H1 (cell line): ENCODE measurements around the gene SAA2. TPM values are rescaled to one million over a fixed set of nuclear protein-coding genes. Genes with fewer than 3 reads are reported as not detected.

Experiments
- CTCF ChIA-PET: fragments of 300-600 bp; sonication (Branson Sonifier 250); formaldehyde crosslinking; loops from one replicate; lab custom pipeline; 2021; ENCODE audit not compliant: partially characterized antibody; lab: Charles Lee
- POLR2A ChIA-PET: fragments of 300-600 bp; sonication (Branson Sonifier 250); formaldehyde crosslinking; loops from one replicate; lab custom pipeline; 2021; ENCODE audit warnings: inconsistent platforms; ENCODE audit not compliant: partially characterized antibody; lab: Charles Lee
- DNase-seq, 2 experiments: peaks; one replicate each; pipeline versions ENCODE4 v3.0.0 to v3.0.0-alpha.2; 2010 to 2022; ENCODE audit warnings: low spot score in 2 of 2, low read depth in 1 of 2, mixed read lengths in 1 of 2
- FAIRE-seq: peaks from 2 replicates; lab custom pipeline; 2011; peaks lifted over from hg19 to GRCh38; lab: Jason Lieb, UNC
- H2AFZ ChIP-seq: 2 replicates; pipeline ENCODE4 v1.8.1; 2012; ENCODE audit warnings: low read length, inconsistent platforms
- H2AK5ac ChIP-seq: 2 replicates; pipeline ENCODE4 v1.6.1; 2013; ENCODE audit warnings: low read depth, low read length
- H2BK120ac ChIP-seq: replicated peaks from 2 replicates; pipeline ENCODE3; 2013; ENCODE audit warnings: low read depth, low read length, inconsistent platforms
- H2BK12ac ChIP-seq: 2 replicates; pipeline ENCODE4 v1.6.1; 2013; ENCODE audit warnings: low read depth, low read length
- H2BK15ac ChIP-seq: 2 replicates; pipeline ENCODE4 v1.6.1; 2013; ENCODE audit warnings: low read length
- H2BK20ac ChIP-seq: 2 replicates; pipeline ENCODE4 v1.6.1; 2013; ENCODE audit warnings: low read length
- H2BK5ac ChIP-seq: 2 replicates; pipeline ENCODE4 v1.6.1; 2013; ENCODE audit warnings: low read depth, low read length
- H3K14ac ChIP-seq: 2 replicates; pipeline ENCODE4 v1.6.1; 2013; ENCODE audit warnings: inconsistent platforms; ENCODE audit not compliant: insufficient read length
- H3K18ac ChIP-seq: 2 replicates; pipeline ENCODE4 v1.6.1; 2013; ENCODE audit warnings: low read length; ENCODE audit errors: extremely low read depth
- H3K23ac ChIP-seq: 2 replicates; pipeline ENCODE4 v1.6.1; 2013; ENCODE audit warnings: inconsistent platforms; ENCODE audit not compliant: insufficient read length
- H3K23me2 ChIP-seq: 2 replicates; pipeline ENCODE4 v1.6.1; 2013; ENCODE audit warnings: low read depth, low read length
- H3K27ac ChIP-seq: 2 replicates; pipeline ENCODE4 v1.6.1; 2011; ENCODE audit warnings: low read depth, low read length, inconsistent platforms
- H3K27me3 ChIP-seq, 4 experiments: replicated peaks in 1 of 4; 1 replicate in 1 of 4; 2 replicates in 3 of 4; pipeline versions ENCODE4 v1.6.1 to v1.8.1; 2011 to 2013; ENCODE audit warnings: low read length in 3 of 4, mild to moderate bottlenecking in 3 of 4, inconsistent platforms in 2 of 4, mixed read lengths in 2 of 4, moderate library complexity in 1 of 4; ENCODE audit not compliant: control insufficient read depth in 3 of 4, insufficient read depth in 3 of 4; ENCODE audit errors: extremely low read depth in 1 of 4
- H3K36me3 ChIP-seq, 4 experiments: 2 replicates each; pipeline versions ENCODE4 v1.6.1 to v1.8.1; 2011 to 2013; ENCODE audit warnings: mild to moderate bottlenecking in 4 of 4, low read length in 3 of 4, moderate library complexity in 2 of 4, control low read depth in 1 of 4, inconsistent platforms in 1 of 4; ENCODE audit not compliant: insufficient read depth in 4 of 4, control insufficient read depth in 2 of 4
- H3K4ac ChIP-seq: replicated peaks from 2 replicates; pipeline ENCODE3; 2013; ENCODE audit warnings: low read length, low read depth, mixed read lengths, inconsistent platforms; ENCODE audit not compliant: insufficient read length
- H3K4me1 ChIP-seq, 4 experiments: replicated peaks in 1 of 4; 1 replicate in 1 of 4; 2 replicates in 3 of 4; pipeline versions ENCODE4 v1.6.1 to v1.8.1; 2011 to 2013; ENCODE audit warnings: low read length in 3 of 4, inconsistent platforms in 2 of 4, mixed read lengths in 1 of 4; ENCODE audit not compliant: insufficient read depth in 4 of 4, control insufficient read depth in 3 of 4
- H3K4me2 ChIP-seq, 2 experiments: 2 replicates each; pipeline versions ENCODE4 v1.6.1 to v1.8.1; 2011 to 2013; ENCODE audit warnings: low read depth in 2 of 2, low read length in 2 of 2, control low read depth in 1 of 2, inconsistent platforms in 1 of 2, mild to moderate bottlenecking in 1 of 2; ENCODE audit not compliant: insufficient read depth in 1 of 2
- H3K4me3 ChIP-seq, 4 experiments: fragments of 200-600, 300-600 bp in 1 of 4; sonication (generic), shearing (Covaris generic), sonication (Bioruptor Twin) in 1 of 4; 2 replicates each; pipeline versions ENCODE4 v1.5.1 to v1.8.1; 2011 to 2016; ENCODE audit warnings: low read length in 4 of 4, low read depth in 3 of 4, control low read depth in 2 of 4, inconsistent platforms in 2 of 4, mild to moderate bottlenecking in 2 of 4, mixed read lengths in 1 of 4, moderate library complexity in 1 of 4; ENCODE audit not compliant: insufficient read depth in 2 of 4; ENCODE audit errors: extremely low read depth in 1 of 4
- H3K56ac ChIP-seq: replicated peaks from 2 replicates; pipeline ENCODE3; 2013; ENCODE audit warnings: low read depth, mild to moderate bottlenecking, mixed read lengths, low read length, inconsistent platforms; ENCODE audit not compliant: insufficient read length
- H3K79me1 ChIP-seq: 2 replicates; pipeline ENCODE4 v1.6.1; 2013; ENCODE audit warnings: low read depth, low read length, control low read depth
- H3K79me2 ChIP-seq, 2 experiments: 2 replicates each; pipeline versions ENCODE4 v1.6.1 to v1.8.1; 2012 to 2013; ENCODE audit warnings: low read length in 2 of 2, mild to moderate bottlenecking in 2 of 2, inconsistent platforms in 1 of 2; ENCODE audit not compliant: insufficient read depth in 2 of 2, control insufficient read depth in 1 of 2
- H3K9ac ChIP-seq, 4 experiments: replicated peaks in 1 of 4; 1 replicate in 1 of 4; 2 replicates in 3 of 4; pipeline versions ENCODE4 v1.6.1 to v1.8.1; 2011 to 2013; ENCODE audit warnings: low read depth in 3 of 4, low read length in 3 of 4, control low read depth in 2 of 4, mild to moderate bottlenecking in 2 of 4, moderate library complexity in 2 of 4, inconsistent platforms in 1 of 4; ENCODE audit errors: extremely low read depth in 1 of 4
- H3K9me3 ChIP-seq, 2 experiments: 2 replicates each; pipeline versions ENCODE4 v1.6.1 to v1.8.1; 2012 to 2013; ENCODE audit warnings: mild to moderate bottlenecking in 2 of 2, moderate library complexity in 2 of 2, control low read depth in 1 of 2, inconsistent platforms in 1 of 2, low read depth in 1 of 2, low read length in 1 of 2, mixed read lengths in 1 of 2; ENCODE audit not compliant: insufficient read depth in 2 of 2
- H4K20me1 ChIP-seq, 2 experiments: replicated peaks in 1 of 2; 2 replicates each; pipeline versions ENCODE3 to v1.8.1; 2011 to 2013; ENCODE audit warnings: inconsistent platforms in 2 of 2, low read length in 2 of 2, mild to moderate bottlenecking in 1 of 2; ENCODE audit not compliant: insufficient read depth in 2 of 2, control insufficient read depth in 1 of 2
- H4K5ac ChIP-seq: 2 replicates; pipeline ENCODE4 v1.6.1; 2013; ENCODE audit warnings: low read length, low read depth, mixed read lengths, inconsistent platforms; ENCODE audit not compliant: insufficient read length
- H4K8ac ChIP-seq: 2 replicates; pipeline ENCODE4 v1.8.0; 2013; ENCODE audit warnings: mild to moderate bottlenecking, moderate library complexity, low read length, inconsistent platforms; ENCODE audit not compliant: insufficient read depth; ENCODE audit errors: extremely low read depth
- H4K91ac ChIP-seq: replicated peaks from 2 replicates; pipeline ENCODE3; 2013; ENCODE audit warnings: low read length, mixed read lengths, inconsistent platforms; ENCODE audit not compliant: insufficient read length
- ASH2L ChIP-seq: fragments of 200-600, 300-600 bp; sonication (generic); IDR thresholded peaks from one replicate; pipeline ENCODE4 v1.7.1; 2017; ENCODE audit warnings: low read length
- BRCA1 ChIP-seq: IDR thresholded peaks from 2 replicates; pipeline ENCODE4 v1.6.1; 2012; ENCODE audit warnings: low read depth, low read length, improper control_type of control experiment
- CREB1 ChIP-seq: IDR thresholded peaks from 2 replicates; pipeline ENCODE4 v1.6.1; 2012; ENCODE audit warnings: inconsistent platforms
- GABPA ChIP-seq: IDR thresholded peaks from 2 replicates; pipeline ENCODE4 v1.6.1; 2011; ENCODE audit warnings: mild to moderate bottlenecking, low read length, moderate library complexity, borderline replicate concordance; ENCODE audit not compliant: insufficient read depth
- GTF2F1 ChIP-seq: IDR thresholded peaks from 2 replicates; pipeline ENCODE4 v1.6.1; 2012; ENCODE audit warnings: low read depth, low read length, improper control_type of control experiment, borderline replicate concordance
- KDM5A ChIP-seq: fragments of 200-600 bp; IDR thresholded peaks from 2 replicates; pipeline ENCODE4 v1.7.1; 2012; ENCODE audit warnings: mild to moderate bottlenecking, low read length, inconsistent platforms, mixed read lengths
- POLR2A ChIP-seq, 2 experiments: IDR thresholded peaks; 1 replicate in 1 of 2; 2 replicates in 1 of 2; pipeline ENCODE4 v1.6.1; 2011; ENCODE audit warnings: low read depth in 2 of 2, low read length in 2 of 2, mild to moderate bottlenecking in 2 of 2; ENCODE audit errors: control extremely low read depth in 1 of 2
- POU5F1 ChIP-seq: IDR thresholded peaks from 2 replicates; pipeline ENCODE4 v1.6.1; 2011; ENCODE audit warnings: low read depth, mild to moderate bottlenecking, low read length, moderate library complexity
- RBBP5 ChIP-seq: IDR thresholded peaks from 2 replicates; pipeline ENCODE4 v1.7.1; 2012; ENCODE audit warnings: low read depth, mild to moderate bottlenecking, inconsistent platforms, low read length, moderate library complexity, borderline replicate concordance
- SRF ChIP-seq: IDR thresholded peaks from 2 replicates; pipeline ENCODE4 v1.6.1; 2011; ENCODE audit warnings: mild to moderate bottlenecking, low read depth, low read length, moderate library complexity
- SUZ12 ChIP-seq: fragments of 200-600 bp; sonication (generic); IDR thresholded peaks from 2 replicates; pipeline ENCODE4 v1.6.1; 2012; ENCODE audit warnings: mild to moderate bottlenecking, inconsistent platforms, low read length, moderate library complexity, mixed read lengths
- TBP ChIP-seq: IDR thresholded peaks from 2 replicates; pipeline ENCODE4 v1.6.1; 2011; ENCODE audit warnings: low read depth, low read length, improper control_type of control experiment
- YY1 ChIP-seq: IDR thresholded peaks from 2 replicates; pipeline ENCODE4 v1.6.1; 2011; ENCODE audit warnings: low read depth, mild to moderate bottlenecking, low read length
- ZNF274 ChIP-seq: IDR thresholded peaks from 2 replicates; pipeline ENCODE4 v1.7.0; 2012; ENCODE audit warnings: low read length, borderline replicate concordance; ENCODE audit errors: extremely low read depth
- whole genome bisulfite sequencing, 2 experiments: shearing (Covaris generic) in 1 of 2; methylation state at CpG; one replicate each; pipeline versions ENCODE4 v1.1.6 to v1.1.7; 2013 to 2015; ENCODE audit warnings: low lambda C conversion rate in 2 of 2, mixed read lengths in 2 of 2, inconsistent platforms in 1 of 2, low coverage in 1 of 2, missing lambda C conversion rate in 1 of 2; ENCODE audit not compliant: insufficient replicate concordance in 2 of 2, insufficient coverage in 1 of 2, insufficient read length in 1 of 2; ENCODE audit errors: extremely low coverage in 1 of 2, missing lambda C conversion rate in 1 of 2; 5-methylcytosine and 5-hydroxymethylcytosine counted together
- polyA plus RNA-seq, 7 experiments: library from polyadenylated mRNA; depleted of rRNA in 3 of 7; stranded (reverse) in 5 of 7; unstranded in 2 of 7; fragments of >200 nt in 5 of 7; fragments of 200-250 nt in 2 of 7; gene quantifications; 1 replicate in 5 of 7; 2 replicates in 1 of 7; 4 replicates in 1 of 7; pipeline versions ENCODE4 v1.2.1 to v1.2.3, GENCODE V29; 2011 to 2013; ENCODE audit warnings: missing spikeins in 2 of 7, mixed read lengths in 2 of 7
- total RNA-seq: library from RNA; stranded (reverse); fragmentation: NEBNext Ultra II Directional; extraction: Animal tissue kit (Norgen Biotek cat#: 25700); gene quantifications from 2 replicates; pipeline ENCODE4 v1.2.1, GENCODE V29; 2021

The SAA2 gene
- total and polyA plus RNA-seq, 2 of the 8 experiments (the other 6 are each of a cell fraction or from before 2014, with no cell fraction given) = not detected

GRCh38 chr11:18264677-18265555 is 16.4 kb upstream of the SAA2 start:
- H3K18ac ChIP-seq = no peak overlapping the region
- no peak overlapping the region for H2BK120ac ChIP-seq
- H2AFZ ChIP-seq = no peak overlapping the region
- H3K79me1 ChIP-seq = no peaks in the 10 kb centered on the region
- H3K27me3 ChIP-seq = no peaks in the 10 kb centered on the region
- H2BK20ac ChIP-seq = no peak overlapping the region
- no peaks in the 10 kb centered on the region for H3K79me2 ChIP-seq
- no peak overlapping the region for H3K4ac ChIP-seq
- no peak overlapping the region for H2BK5ac ChIP-seq
- no peak overlapping the region for H4K91ac ChIP-seq
- H3K4me1 ChIP-seq = peaks cover 0 to 3% (median under 1%) of the 10 kb centered on the region in 4 experiments; a peak in 2 of 7 replicates
- H4K20me1 ChIP-seq = no peaks in the 10 kb centered on the region
- H2BK12ac ChIP-seq = 0 out of 2 replicates have a peak overlapping the region, but pooled peaks have one; percentile 17
- H3K4me3 ChIP-seq = no peak overlapping the region
- DNase-seq (no peak), FAIRE-seq (no peak)
- H3K23me2 ChIP-seq = no peaks in the 10 kb centered on the region; the same call in 1 of the 2 replicates
- no peak overlapping the region for H4K5ac ChIP-seq
- H4K8ac ChIP-seq = no peak overlapping the region
- no peak overlapping the region for H3K23ac ChIP-seq
- POLR2A ChIA-PET = interaction anchor here (0.8 kb wide), 1 partner anchor 130 kb away, joined by 3 read pairs; no protein-coding TSS in a partner anchor
- H3K56ac ChIP-seq = no peak overlapping the region
- no peaks in the 10 kb centered on the region; a peak in 1 of 4 replicates for H3K9me3 ChIP-seq
- H2AK5ac ChIP-seq = no peak overlapping the region
- no peak overlapping the region for H3K9ac ChIP-seq
- WGBS, 2 experiments = 100% methylated on average over 1 of the region's 1 CpG; no CpG with 5 or more reads in 1 of the 2 experiments
- H3K27ac ChIP-seq = no peak overlapping the region
- no peaks in the 10 kb centered on the region for H3K36me3 ChIP-seq
- H2BK15ac ChIP-seq = no peak overlapping the region
- H3K14ac ChIP-seq = no peak overlapping the region
- CTCF ChIA-PET = interaction anchor here (1.2 to 1.5 kb wide), 5 partner anchors 21 to 159 kb away, joined by 3 to 9 read pairs (median 4); partner anchors contain the start of gene SAAL1
- no peak overlapping the region for H3K4me2 ChIP-seq
- TF ChIP-seq CREB1 (no peak), ZNF274 (no peak), GABPA (no peak), GTF2F1 (no peak), POU5F1 (no peak), BRCA1 (no peak), YY1 (no peak), TBP (no peak), POLR2A (IDR thresholded peaks at IDR 0.05; ENCODE audit: control extremely low read depth in 1 of 2, low read depth in 2 of 2, low read length in 2 of 2) (no peak), SUZ12 (no peak), KDM5A (no peak), SRF (no peak), ASH2L (no peak), RBBP5 (no peak)
